GM18873 (cell line): ENCODE measurements around the gene C12orf76.
"Not testable (repeated sequence)": the region's sequence is repeated elsewhere in the genome, so short reads cannot be mapped to it uniquely, and the experiment has no call there.

ENCODE experiments used
- ATAC-seq: cut with Tn5 transposase; IDR thresholded peaks from one replicate; pipeline ENCODE4 v1.9.1; 2021; ENCODE audit warnings: mild to moderate bottlenecking, moderate library complexity, moderate number of reproducible peaks; ENCODE audit not compliant: unreplicated experiment, low FRiP score

C12orf76 gene

GRCh38 chr12:110067531-110067930 is 19.2 kb upstream of the C12orf76 start:
- no peak for ATAC-seq

- no peak for ATAC-seq
These were observed 17.2 kb upstream of the C12orf76 start for GRCh38 chr12:110065540-110065939.

GRCh38 chr12:110062241-110062640 is 13.9 kb upstream of the C12orf76 start:
- no peak for ATAC-seq

- ATAC-seq, result no peak
These were observed 11.3 kb upstream of the C12orf76 start for GRCh38 chr12:110059651-110060000.

- ATAC-seq, result no peak
These were observed 10.7 kb upstream of the C12orf76 start for GRCh38 chr12:110058875-110059615.

GRCh38 chr12:110056643-110057042 is 8.3 kb upstream of the C12orf76 start:
- not testable (repeated sequence) for ATAC-seq

- ATAC-seq, result not testable (repeated sequence)
These were observed 7.3 kb upstream of the C12orf76 start for GRCh38 chr12:110055375-110056352.

GRCh38 chr12:110050927-110051326 is 2.6 kb upstream of the C12orf76 start:
- no peak for ATAC-seq

GRCh38 chr12:110049666-110050065 is 1.3 kb upstream of the C12orf76 start:
- not testable (repeated sequence) for ATAC-seq

- ATAC-seq, result not testable (repeated sequence)
These were observed 712 bp upstream of the C12orf76 start for GRCh38 chr12:110049034-110049433.

- no peak for ATAC-seq
These were observed 903 bp downstream of the C12orf76 start for GRCh38 chr12:110047297-110047940.

GRCh38 chr12:110046451-110047187 is 1.7 kb downstream of the C12orf76 start:
- no peak for ATAC-seq

- no peak for ATAC-seq
These were observed 6.1 kb downstream of the C12orf76 start for GRCh38 chr12:110042264-110042663.

GRCh38 chr12:110039085-110039807 is 9.1 kb downstream of the C12orf76 start:
- ATAC-seq, result no peak

GRCh38 chr12:110038741-110039084 is 9.6 kb downstream of the C12orf76 start:
- no peak for ATAC-seq

- no peak for ATAC-seq
These were observed 11.0 kb downstream of the C12orf76 start for GRCh38 chr12:110037315-110037714.

- ATAC-seq, result no peak
These were observed 12.7 kb downstream of the C12orf76 start for GRCh38 chr12:110035534-110036104.

GRCh38 chr12:110033888-110034287 is 14.4 kb downstream of the C12orf76 start:
- no peak for ATAC-seq

- no peak for ATAC-seq
These were observed 19.0 kb downstream of the C12orf76 start for GRCh38 chr12:110029290-110029815.
